Body of pancreas (tissue), 4 donors: ENCODE results near the gene FNDC3B.

Source experiments
- POLR2A ChIP-seq, 3 donors: fragments of 450-650 bp; IDR thresholded peaks; one replicate each; pipeline ENCODE4 v1.6.1; 2016; ENCODE audit warnings: antibody characterized with exemption in 3 of 3, mild to moderate bottlenecking in 2 of 3
- TF ChIP-seq, protein P1 (sequence below), 7 experiments: fragments of 450-650 bp in 4 of 7; fragments of 200-600 bp in 3 of 7; sonication (generic) in 3 of 7; IDR thresholded peaks; one replicate each; pipeline ENCODE4 v1.5.1; 2016 to 2019; ENCODE audit warnings: antibody characterized with exemption in 7 of 7

GRCh38 chr3:172074586-172074985 is 35.2 kb downstream of the FNDC3B start:
- TF ChIP-seq POLR2A (IDR thresholded peaks at IDR 0.05) = no peak
- TF ChIP-seq, protein P1, sequence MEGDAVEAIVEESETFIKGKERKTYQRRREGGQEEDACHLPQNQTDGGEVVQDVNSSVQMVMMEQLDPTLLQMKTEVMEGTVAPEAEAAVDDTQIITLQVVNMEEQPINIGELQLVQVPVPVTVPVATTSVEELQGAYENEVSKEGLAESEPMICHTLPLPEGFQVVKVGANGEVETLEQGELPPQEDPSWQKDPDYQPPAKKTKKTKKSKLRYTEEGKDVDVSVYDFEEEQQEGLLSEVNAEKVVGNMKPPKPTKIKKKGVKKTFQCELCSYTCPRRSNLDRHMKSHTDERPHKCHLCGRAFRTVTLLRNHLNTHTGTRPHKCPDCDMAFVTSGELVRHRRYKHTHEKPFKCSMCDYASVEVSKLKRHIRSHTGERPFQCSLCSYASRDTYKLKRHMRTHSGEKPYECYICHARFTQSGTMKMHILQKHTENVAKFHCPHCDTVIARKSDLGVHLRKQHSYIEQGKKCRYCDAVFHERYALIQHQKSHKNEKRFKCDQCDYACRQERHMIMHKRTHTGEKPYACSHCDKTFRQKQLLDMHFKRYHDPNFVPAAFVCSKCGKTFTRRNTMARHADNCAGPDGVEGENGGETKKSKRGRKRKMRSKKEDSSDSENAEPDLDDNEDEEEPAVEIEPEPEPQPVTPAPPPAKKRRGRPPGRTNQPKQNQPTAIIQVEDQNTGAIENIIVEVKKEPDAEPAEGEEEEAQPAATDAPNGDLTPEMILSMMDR (IDR thresholded peaks at IDR 0.05) = no peak
